IPS-18a (cell line): ENCODE measurements around the gene GRID1.

Experiments
- H3K27ac ChIP-seq: one replicate; pipeline ENCODE4 v1.5.1; 2013; ENCODE audit warnings: low read length
- H3K27me3 ChIP-seq: one replicate; pipeline ENCODE4 v1.6.1; 2013; ENCODE audit warnings: mild to moderate bottlenecking, low read length; ENCODE audit not compliant: control insufficient read depth, insufficient read depth
- H3K36me3 ChIP-seq: one replicate; pipeline ENCODE4 v1.6.1; 2013; ENCODE audit warnings: low read depth, low read length; ENCODE audit not compliant: control insufficient read depth
- H3K4me1 ChIP-seq: one replicate; pipeline ENCODE4 v1.6.1; 2013; ENCODE audit warnings: low read depth, low read length; ENCODE audit not compliant: control insufficient read depth
- H3K4me3 ChIP-seq: one replicate; pipeline ENCODE4 v1.5.1; 2013; ENCODE audit warnings: low read length
- H3K9ac ChIP-seq: one replicate; pipeline ENCODE4 v1.6.1; 2013; ENCODE audit warnings: mild to moderate bottlenecking, low read length, moderate library complexity
- H3K9me3 ChIP-seq: one replicate; pipeline ENCODE4 v1.6.1; 2013; ENCODE audit warnings: low read depth, low read length; ENCODE audit not compliant: control insufficient read depth

GRID1 gene

DNA sequence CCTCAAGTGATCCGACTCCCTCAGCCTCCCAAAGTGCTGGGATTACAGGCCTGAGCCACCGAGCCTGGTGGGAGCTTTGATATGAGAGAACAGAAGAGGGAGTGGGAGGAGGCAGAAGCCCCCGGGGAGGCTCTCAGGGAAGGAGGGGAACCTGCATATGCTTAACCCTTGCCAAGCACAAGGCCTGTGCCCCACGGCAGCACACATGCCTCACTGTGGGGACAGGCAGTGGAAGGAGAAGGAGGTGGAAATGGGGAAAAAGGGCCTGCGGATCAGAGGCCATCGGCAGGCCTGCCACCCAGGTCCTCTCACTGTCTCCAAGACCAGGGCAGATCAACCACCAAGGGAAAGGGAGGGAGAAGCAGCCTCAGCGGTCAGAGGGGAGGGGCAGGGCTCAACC, 7.2 kb upstream of the GRID1 start:
- Histone ChIP-seq H3K4me3 (no peak overlapping the region), H3K4me1 (no peaks in the 10 kb centered on the region), H3K36me3 (no peaks in the 10 kb centered on the region), H3K9me3 (no peaks in the 10 kb centered on the region), H3K9ac (no peak overlapping the region), H3K27ac (no peak overlapping the region), H3K27me3 (peaks cover 51% of the 10 kb centered on the region)

DNA sequence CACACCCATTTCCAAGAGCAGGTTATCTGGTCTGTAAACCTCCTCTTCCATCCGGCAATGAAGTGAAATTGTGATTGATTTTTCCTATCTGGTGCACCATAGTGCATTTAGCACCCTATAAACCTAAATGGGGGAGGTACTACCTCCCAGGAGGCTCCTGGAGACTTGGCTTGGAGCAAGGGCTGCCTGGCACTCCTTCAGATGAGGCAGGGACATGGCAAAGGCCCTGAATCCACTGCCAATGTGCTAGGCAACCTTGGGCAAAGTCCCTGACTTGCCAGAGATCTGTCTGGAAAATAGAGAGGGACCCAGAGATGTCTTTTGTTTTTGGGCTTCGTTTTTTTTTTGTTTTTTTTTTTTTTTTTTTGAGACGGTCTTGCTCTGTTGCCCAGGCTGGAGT, 6.7 kb upstream of the GRID1 start:
- Histone ChIP-seq H3K4me3 (no peak overlapping the region), H3K4me1 (no peaks in the 10 kb centered on the region), H3K9me3 (no peaks in the 10 kb centered on the region), H3K36me3 (no peaks in the 10 kb centered on the region), H3K27me3 (peaks cover 57% of the 10 kb centered on the region), H3K27ac (no peak overlapping the region), H3K9ac (no peak overlapping the region)

DNA sequence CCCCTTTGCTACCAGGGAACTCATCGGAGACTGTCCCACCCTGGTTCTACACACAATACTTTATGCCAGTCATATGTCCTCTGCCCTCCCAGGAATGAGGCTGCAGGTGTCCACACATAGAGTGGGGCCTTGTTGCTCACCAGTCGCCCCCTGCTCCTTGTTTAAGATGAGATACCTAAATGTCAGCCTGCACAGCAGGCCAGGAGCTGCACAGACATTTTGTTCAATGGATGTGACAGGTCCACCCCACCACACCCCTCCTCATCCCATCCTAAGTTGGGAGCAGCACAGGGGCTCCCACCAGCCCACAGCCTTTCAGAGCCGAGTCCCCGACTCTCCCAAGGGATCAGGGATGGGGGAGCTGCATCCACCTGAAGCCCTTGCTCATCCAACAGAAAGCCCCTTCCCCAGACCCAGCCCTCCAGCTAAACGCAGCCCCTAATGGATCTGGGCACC, 6.2 kb upstream of the GRID1 start:
- Histone ChIP-seq H3K27me3 (peaks cover 61% of the 10 kb centered on the region), H3K9me3 (no peaks in the 10 kb centered on the region), H3K36me3 (no peaks in the 10 kb centered on the region), H3K4me1 (no peaks in the 10 kb centered on the region), H3K9ac (no peak overlapping the region), H3K4me3 (no peak overlapping the region), H3K27ac (no peak overlapping the region)

- H3K4me3 ChIP-seq: no peak overlapping the region
- no peaks in the 10 kb centered on the region for H3K4me1 ChIP-seq
- peaks cover 67% of the 10 kb centered on the region for H3K27me3 ChIP-seq
- no peaks in the 10 kb centered on the region for H3K9me3 ChIP-seq
- no peaks in the 10 kb centered on the region for H3K36me3 ChIP-seq
- H3K27ac ChIP-seq: no peak overlapping the region
- no peak overlapping the region for H3K9ac ChIP-seq
These were observed 5.7 kb upstream of the GRID1 start for GRCh38 chr10:86372119-86372783.

DNA sequence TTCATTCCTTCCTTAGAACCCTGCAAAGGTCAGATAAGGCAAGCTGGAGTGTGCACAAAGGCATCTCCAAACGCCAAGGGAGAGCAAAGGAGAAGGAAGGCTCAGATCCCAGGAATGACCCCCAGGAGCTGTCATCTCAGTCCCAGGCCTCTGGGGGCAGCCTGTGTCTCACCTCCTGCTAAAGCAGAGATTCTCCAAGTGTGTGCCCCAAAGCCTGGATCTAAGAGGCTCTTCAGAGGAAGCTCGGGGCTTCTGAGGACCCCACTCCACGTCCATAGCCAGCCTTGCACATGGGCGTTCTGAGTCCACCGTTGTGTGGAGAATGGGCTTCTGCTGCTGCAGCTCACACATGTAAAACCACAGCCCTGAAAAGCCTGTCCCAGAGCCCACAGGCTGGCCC, 5.1 kb upstream of the GRID1 start:
- H3K27me3 ChIP-seq: peaks cover 68% of the 10 kb centered on the region

GRCh38 chr10:86371116-86371515, 4.5 kb upstream of the GRID1 start:
- Histone ChIP-seq H3K27ac (no peak overlapping the region), H3K27me3 (peaks cover 64% of the 10 kb centered on the region), H3K9me3 (no peaks in the 10 kb centered on the region)

More for the DNA sequence above, 5.1 kb upstream of the GRID1 start:
- Histone ChIP-seq H3K9ac (no peak overlapping the region), H3K36me3 (no peaks in the 10 kb centered on the region), H3K4me3 (no peak overlapping the region), H3K27ac (no peak overlapping the region), H3K9me3 (no peaks in the 10 kb centered on the region), H3K4me1 (no peaks in the 10 kb centered on the region)

DNA sequence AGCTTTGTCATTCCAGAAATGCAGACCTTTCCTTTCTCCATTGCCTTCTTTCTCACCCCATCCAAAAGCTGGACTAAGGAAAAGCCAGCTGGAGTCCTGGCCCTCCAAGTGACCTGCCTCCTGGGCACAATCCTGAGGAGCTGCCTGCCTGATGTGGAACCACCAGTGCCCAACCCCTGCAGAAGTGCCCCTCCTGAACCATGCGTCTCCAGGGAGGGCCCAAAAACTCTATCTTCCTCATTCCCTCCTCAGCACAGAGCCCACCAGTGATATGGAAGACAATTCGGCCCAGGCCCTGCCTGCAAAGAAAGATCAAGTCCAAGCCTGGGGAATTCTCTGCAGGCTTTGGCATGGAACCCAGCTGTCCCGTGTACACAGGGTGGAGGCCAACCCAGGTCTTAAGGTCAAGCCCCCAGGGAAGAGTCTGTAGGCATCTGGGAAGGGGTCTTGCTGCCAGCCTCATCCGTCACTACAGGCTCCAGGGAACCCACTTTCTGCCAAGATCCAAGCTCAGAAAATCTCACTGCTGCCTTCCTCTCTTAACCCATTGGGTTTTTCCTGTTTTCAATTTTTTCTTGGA, 3.5 kb upstream of the GRID1 start:
- Histone ChIP-seq H3K27me3 (peaks cover 67% of the 10 kb centered on the region), H3K4me1 (no peaks in the 10 kb centered on the region), H3K36me3 (no peaks in the 10 kb centered on the region), H3K9ac (no peak overlapping the region), H3K27ac (no peak overlapping the region), H3K4me3 (no peak overlapping the region), H3K9me3 (no peaks in the 10 kb centered on the region)

More at GRCh38 chr10:86371116-86371515, 4.5 kb upstream of the GRID1 start:
- Histone ChIP-seq H3K4me1 (no peaks in the 10 kb centered on the region), H3K4me3 (no peak overlapping the region), H3K36me3 (no peaks in the 10 kb centered on the region), H3K9ac (no peak overlapping the region)

GRCh38 chr10:86368987-86369386, 2.4 kb upstream of the GRID1 start:
- H3K4me3 ChIP-seq: no peak overlapping the region
- H3K36me3 ChIP-seq: no peaks in the 10 kb centered on the region
- no peak overlapping the region for H3K9ac ChIP-seq
- H3K9me3 ChIP-seq: no peaks in the 10 kb centered on the region
- H3K27ac ChIP-seq: no peak overlapping the region
- peaks cover 78% of the 10 kb centered on the region for H3K27me3 ChIP-seq
- peaks cover 4% of the 10 kb centered on the region for H3K4me1 ChIP-seq

GRCh38 chr10:86368046-86368445, 1.5 kb upstream of the GRID1 start:
- peaks cover 4% of the 10 kb centered on the region for H3K4me1 ChIP-seq
- peaks cover 87% of the 10 kb centered on the region for H3K27me3 ChIP-seq
- H3K27ac ChIP-seq: no peak overlapping the region
- no peak overlapping the region for H3K9ac ChIP-seq
- H3K9me3 ChIP-seq: no peaks in the 10 kb centered on the region
- H3K36me3 ChIP-seq: no peaks in the 10 kb centered on the region
- no peak overlapping the region for H3K4me3 ChIP-seq

GRCh38 chr10:86367152-86367951, 757 bp upstream of the GRID1 start:
- H3K27ac ChIP-seq: no peak overlapping the region
- no peak overlapping the region for H3K9ac ChIP-seq
- peaks cover 4% of the 10 kb centered on the region for H3K4me1 ChIP-seq
- H3K27me3 ChIP-seq: peaks cover 92% of the 10 kb centered on the region
- H3K36me3 ChIP-seq: no peaks in the 10 kb centered on the region
- no peaks in the 10 kb centered on the region for H3K9me3 ChIP-seq
- peak overlapping the region; percentile 47 for H3K4me3 ChIP-seq

GRCh38 chr10:86366902-86367151, 232 bp upstream of the GRID1 start:
- Histone ChIP-seq H3K4me3 (peak overlapping the region; percentile 47), H3K9me3 (no peaks in the 10 kb centered on the region), H3K27ac (no peak overlapping the region), H3K4me1 (peaks cover 4% of the 10 kb centered on the region), H3K36me3 (no peaks in the 10 kb centered on the region), H3K9ac (no peak overlapping the region), H3K27me3 (peaks cover 96% of the 10 kb centered on the region)
